RWPE1 (cell line): Measurements from ENCODE around the gene STX1B.

Source experiments
- CTCF ChIA-PET: fragments of 350-600 bp; sonication (Branson Sonifier 250); formaldehyde crosslinking; extraction: SDS; loops from one replicate; lab custom pipeline; 2021; lab: Yijun Ruan, JAX
- POLR2A ChIA-PET: fragments of 400-600 bp; formaldehyde crosslinking; extraction: SDS; loops from one replicate; lab custom pipeline; 2020; ENCODE audit warnings: antibody characterized with exemption; ENCODE audit not compliant: low non-redundant PET; lab: Yijun Ruan, JAX
- DNase-seq: peaks from one replicate; pipeline ENCODE4 v3.0.0; 2012; ENCODE audit warnings: low spot score
- H3K27ac ChIP-seq: fragments of 450-650 bp; 2 replicates; pipeline ENCODE4 v1.5.1; 2017
- TF ChIP-seq, protein P1 (sequence below): fragments of 450-650 bp; conservative IDR thresholded peaks from 2 replicates; pipeline ENCODE4 v1.5.1; 2017; ENCODE audit warnings: low read depth, mild to moderate bottlenecking

The STX1B gene

DNA sequence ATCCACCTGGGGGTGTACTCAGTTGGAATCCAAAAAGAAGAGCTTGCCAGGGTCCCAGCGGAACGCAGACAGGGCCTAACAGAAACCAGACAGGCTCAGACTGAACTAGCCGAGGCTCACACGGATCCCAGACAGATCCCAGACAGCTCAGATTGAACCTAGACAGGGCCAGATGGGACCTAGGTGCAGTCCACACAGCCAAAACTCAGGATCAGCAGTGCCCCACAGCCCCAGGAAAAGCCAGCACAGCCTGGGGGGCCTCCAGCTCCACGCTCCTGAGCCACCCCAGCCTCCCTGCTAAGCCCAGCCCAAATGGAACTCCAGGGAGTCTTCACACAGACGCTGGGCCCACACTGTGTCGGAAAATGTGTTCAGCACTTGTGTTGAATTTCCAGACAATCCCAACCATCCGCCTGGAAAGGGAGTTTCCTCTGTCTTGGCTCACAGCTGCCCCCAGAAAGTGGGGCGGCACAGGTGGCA is 7.5 kb downstream of the STX1B start:
- ChIA-PET CTCF (interaction anchor here (3.1 kb wide), 1 partner anchor 17 kb away, joined by 13 read pairs; the partner anchor contains the start of gene HSD3B7), POLR2A (no interaction called here)
- TF ChIP-seq, protein P1, sequence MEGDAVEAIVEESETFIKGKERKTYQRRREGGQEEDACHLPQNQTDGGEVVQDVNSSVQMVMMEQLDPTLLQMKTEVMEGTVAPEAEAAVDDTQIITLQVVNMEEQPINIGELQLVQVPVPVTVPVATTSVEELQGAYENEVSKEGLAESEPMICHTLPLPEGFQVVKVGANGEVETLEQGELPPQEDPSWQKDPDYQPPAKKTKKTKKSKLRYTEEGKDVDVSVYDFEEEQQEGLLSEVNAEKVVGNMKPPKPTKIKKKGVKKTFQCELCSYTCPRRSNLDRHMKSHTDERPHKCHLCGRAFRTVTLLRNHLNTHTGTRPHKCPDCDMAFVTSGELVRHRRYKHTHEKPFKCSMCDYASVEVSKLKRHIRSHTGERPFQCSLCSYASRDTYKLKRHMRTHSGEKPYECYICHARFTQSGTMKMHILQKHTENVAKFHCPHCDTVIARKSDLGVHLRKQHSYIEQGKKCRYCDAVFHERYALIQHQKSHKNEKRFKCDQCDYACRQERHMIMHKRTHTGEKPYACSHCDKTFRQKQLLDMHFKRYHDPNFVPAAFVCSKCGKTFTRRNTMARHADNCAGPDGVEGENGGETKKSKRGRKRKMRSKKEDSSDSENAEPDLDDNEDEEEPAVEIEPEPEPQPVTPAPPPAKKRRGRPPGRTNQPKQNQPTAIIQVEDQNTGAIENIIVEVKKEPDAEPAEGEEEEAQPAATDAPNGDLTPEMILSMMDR = no peak
- H3K27ac ChIP-seq = no peak overlapping the region
- no peak for DNase-seq

GRCh38 chr16:31002250-31002700 is 8.2 kb downstream of the STX1B start:
- ChIA-PET CTCF (interaction anchor here (3.1 kb wide), 1 partner anchor 17 kb away, joined by 13 read pairs; the partner anchor contains the start of gene HSD3B7), POLR2A (interaction anchor here (0.7 kb wide), 1 partner anchor 50 kb away, joined by 12 read pairs; no protein-coding TSS in a partner anchor)
- DNase-seq = no peak
- peak overlapping the region; percentile 14; the same call in 1 of the 2 replicates for H3K27ac ChIP-seq
- TF ChIP-seq, protein P1 = no peak

GRCh38 chr16:31001507-31002249 is 8.8 kb downstream of the STX1B start:
- TF ChIP-seq, protein P1 = no peak
- DNase-seq = no peak
- POLR2A ChIA-PET = interaction anchor here (0.7 kb wide), 1 partner anchor 51 kb away, joined by 12 read pairs; no protein-coding TSS in a partner anchor
- CTCF ChIA-PET = interaction anchor here (0.5 to 3.1 kb wide), 2 partner anchors 16 to 19 kb away, joined by 3 to 13 read pairs; partner anchors contain the start of gene HSD3B7
- H3K27ac ChIP-seq = peak overlapping the region; percentile 14; the same call in 1 of the 2 replicates

GRCh38 chr16:31000671-31001382 is 9.6 kb downstream of the STX1B start:
- no peak overlapping the region for H3K27ac ChIP-seq
- TF ChIP-seq, protein P1 = no peak
- ChIA-PET POLR2A (no interaction called here), CTCF (interaction anchor here (0.7 to 3.1 kb wide), 2 partner anchors 15 to 86 kb away, joined by 3 to 13 read pairs; partner anchors contain the start of gene HSD3B7)
- DNase-seq = no peak

DNA sequence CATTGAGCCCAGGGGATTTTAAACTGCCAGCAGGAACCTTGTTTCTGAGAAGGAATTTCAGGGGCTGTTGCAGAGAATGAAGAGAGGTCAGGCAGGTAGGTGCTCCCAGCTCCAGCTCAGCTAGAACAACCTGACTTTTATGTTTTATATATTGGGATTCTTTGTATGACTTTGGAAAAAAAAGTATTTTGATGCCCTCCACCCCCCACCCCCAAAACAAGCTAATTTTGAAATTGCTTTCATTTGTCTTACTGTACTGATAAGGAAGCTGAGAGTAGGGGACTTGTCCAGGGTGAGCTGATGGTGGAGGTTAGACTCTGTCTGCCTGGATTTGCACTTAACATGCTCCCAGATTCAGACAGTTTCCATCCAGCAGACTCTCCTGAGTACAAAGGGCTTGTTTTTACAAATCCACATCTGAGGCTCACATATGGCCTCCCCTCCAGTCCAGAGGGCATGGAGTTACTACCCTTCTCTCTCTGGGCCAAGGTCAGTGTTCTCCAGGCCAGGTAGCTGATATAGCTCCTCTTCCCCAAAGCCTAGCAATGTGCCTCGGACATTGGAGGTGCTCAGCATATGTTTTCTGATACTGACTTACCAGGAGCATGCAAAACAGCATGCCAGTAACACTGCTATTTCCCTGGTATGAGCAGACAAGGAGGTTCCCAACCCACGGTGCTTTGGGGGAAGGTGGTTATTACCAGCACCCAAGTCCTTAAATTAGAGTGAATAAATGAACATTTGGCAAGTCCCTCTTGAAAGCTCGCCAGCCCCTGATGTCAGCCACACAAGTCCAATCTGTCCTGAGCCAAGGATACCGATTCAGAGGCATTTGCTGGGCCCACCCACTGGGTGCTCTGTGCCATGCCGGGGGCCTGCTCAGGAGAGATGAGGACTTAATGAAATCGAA is 11.3 kb downstream of the STX1B start:
- DNase-seq = no peak
- TF ChIP-seq, protein P1 = no peak
- ChIA-PET POLR2A (no interaction called here), CTCF (interaction anchor here (0.7 to 1.4 kb wide), 4 partner anchors 14 to 715 kb away, joined by 3 to 14 read pairs (median 4); partner anchors contain the start of gene HSD3B7)
- H3K27ac ChIP-seq = peak overlapping the region; percentile 94
